ENCODE measurements around the gene IST1. TPM values are rescaled to one million over a fixed set of nuclear protein-coding genes. Genes with fewer than 3 reads are reported as not detected.

The IST1 gene
- total and polyA plus RNA-seq, 10 of the 15 experiments (the other 5 are each of a cell fraction or from before 2014, with no cell fraction given): 97.3 to 293 (median 138) TPM

DNA sequence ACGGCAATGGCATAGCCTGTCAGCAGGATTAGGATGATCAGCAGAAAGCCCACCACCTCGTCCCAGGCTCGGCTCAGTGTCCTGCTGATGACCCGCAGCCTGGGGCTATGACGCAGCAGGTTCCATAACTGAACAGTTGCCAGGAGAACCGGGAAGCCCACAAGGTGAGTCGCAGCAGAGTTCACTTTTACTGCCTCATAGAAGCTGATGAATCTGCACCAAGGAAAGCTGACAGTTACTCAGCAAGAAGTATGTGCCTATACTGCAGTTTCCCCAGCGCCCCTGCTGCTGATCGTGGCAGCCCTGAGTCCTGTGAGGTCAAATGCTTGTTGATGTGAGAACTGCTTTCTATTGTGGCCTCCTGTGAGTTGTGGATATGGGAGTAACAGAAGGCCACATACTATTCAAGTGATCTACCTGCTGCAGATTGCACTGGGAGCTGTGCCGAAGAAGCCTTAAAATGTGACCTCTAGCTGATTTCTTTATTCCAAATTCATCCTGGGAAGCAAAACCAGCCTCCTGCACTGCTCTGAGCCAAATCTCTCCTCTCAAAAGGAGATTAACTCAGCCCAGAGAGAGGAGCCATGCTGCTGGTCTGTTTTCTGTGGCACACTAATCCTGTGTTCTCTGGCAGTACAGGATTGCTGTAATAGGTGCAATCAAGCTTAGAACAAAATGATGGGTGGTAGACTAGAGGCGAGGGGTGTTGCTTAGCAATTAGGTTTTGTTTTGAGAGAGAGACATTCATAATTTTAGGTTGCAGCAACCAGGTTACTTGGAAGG, 38.8 kb downstream of the IST1 start:
- no peaks in the 10 kb centered on the region for H3K4me1 ChIP-seq (ENCODE audit: control insufficient read depth, insufficient read depth, low read length)
- DNase-seq (ENCODE audit: low read depth, low spot score): no peak
- H3K4me2 ChIP-seq (ENCODE audit: control insufficient read depth, insufficient read depth): no peak overlapping the region
- no peak for TF ChIP-seq POLR2AphosphoS2 (IDR thresholded peaks at IDR 0.05; ENCODE audit: low read depth, low read length)
- peak; percentile 26; the same call in 1 of the 2 replicates for TF ChIP-seq POLR2AphosphoS5 (IDR thresholded peaks at IDR 0.05; ENCODE audit: low read length)
- TF ChIP-seq ATF2 (IDR thresholded peaks at IDR 0.05; ENCODE audit: low read length): no peak
- TF ChIP-seq MLLT1 (IDR thresholded peaks at IDR 0.05): no peak
- no peak for TF ChIP-seq STAT1 (conservative IDR thresholded peaks at IDR 0.05)
- no peak for TF ChIP-seq NR2C1 (IDR thresholded peaks at IDR 0.05)
- TF ChIP-seq POLR2A (IDR thresholded peaks at IDR 0.05; ENCODE audit: low read depth, low read length): peak; percentile 45; the same call in 1 of the 2 replicates
- TF ChIP-seq, protein P1, sequence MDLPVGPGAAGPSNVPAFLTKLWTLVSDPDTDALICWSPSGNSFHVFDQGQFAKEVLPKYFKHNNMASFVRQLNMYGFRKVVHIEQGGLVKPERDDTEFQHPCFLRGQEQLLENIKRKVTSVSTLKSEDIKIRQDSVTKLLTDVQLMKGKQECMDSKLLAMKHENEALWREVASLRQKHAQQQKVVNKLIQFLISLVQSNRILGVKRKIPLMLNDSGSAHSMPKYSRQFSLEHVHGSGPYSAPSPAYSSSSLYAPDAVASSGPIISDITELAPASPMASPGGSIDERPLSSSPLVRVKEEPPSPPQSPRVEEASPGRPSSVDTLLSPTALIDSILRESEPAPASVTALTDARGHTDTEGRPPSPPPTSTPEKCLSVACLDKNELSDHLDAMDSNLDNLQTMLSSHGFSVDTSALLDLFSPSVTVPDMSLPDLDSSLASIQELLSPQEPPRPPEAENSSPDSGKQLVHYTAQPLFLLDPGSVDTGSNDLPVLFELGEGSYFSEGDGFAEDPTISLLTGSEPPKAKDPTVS (IDR thresholded peaks at IDR 0.05; ENCODE audit: low read depth, low read length): no peak
- CTCF ChIA-PET: interaction anchor here (1.4 kb wide), 1 partner anchor 27 kb away, joined by 3 read pairs; no protein-coding TSS in a partner anchor
- SMC1A ChIA-PET (ENCODE audit: uncharacterized antibody, unreplicated experiment): interaction anchor here (1.3 to 1.4 kb wide), 3 partner anchors 10 to 369 kb away, joined by 3 to 5 read pairs (median 4); no protein-coding TSS in a partner anchor
- ATAC-seq: no peak
- H3K27me3 ChIP-seq (replicated peaks in 1 of 2; ENCODE audit: control insufficient read depth in 2 of 2, insufficient read depth in 2 of 2, low read length in 1 of 2): no peaks in the 10 kb centered on the region
- no peak overlapping the region for H3K9ac ChIP-seq (ENCODE audit: control insufficient read depth, insufficient read depth, low read length)
- FAIRE-seq: no peak
- intact Hi-C loops (cut with micrococcal nuclease; ENCODE audit: unreplicated experiment): no loop called here
- POLR2A ChIA-PET: no interaction called here
- BruUV-seq (replicated peaks): no TSS peak
- H3K36me3 ChIP-seq (ENCODE audit: control insufficient read depth in 2 of 2, insufficient read depth in 2 of 2, low read length in 1 of 2): peaks cover 4 to 16% of the 10 kb centered on the region in 2 experiments
- RAD21 ChIA-PET (ENCODE audit: unreplicated experiment): no interaction called here
- H2AFZ ChIP-seq (ENCODE audit: control insufficient read depth, low read depth, low read length): no peak overlapping the region
- no peak overlapping the region for H3K27ac ChIP-seq (ENCODE audit: control insufficient read depth, insufficient read depth)
- H4K20me1 ChIP-seq (ENCODE audit: control insufficient read depth, insufficient read depth): no peaks in the 10 kb centered on the region
- WGBS (ENCODE audit: insufficient coverage, insufficient replicate concordance, low lambda C conversion rate, missing lambda C conversion rate): 88% methylated on average over 11 of the region's 11 CpGs
- no peak overlapping the region for H3K4me3 ChIP-seq
- peaks cover 5% of the 10 kb centered on the region; the same call in 1 of the 3 replicates for H3K9me3 ChIP-seq (replicated peaks; ENCODE audit: control insufficient read depth, insufficient read depth, low read length)
- H3K79me2 ChIP-seq (ENCODE audit: control insufficient read depth, insufficient read depth, low read length): no peaks in the 10 kb centered on the region; the same call in 1 of the 2 replicates
- in situ Hi-C loops (cut with MboI): no loop called here

All from GM12878 (cell line).